ENCODE data around the gene MYRIP. TPM values are rescaled to one million over a fixed set of nuclear protein-coding genes. Genes with fewer than 3 reads are reported as not detected.

Gene MYRIP
- total and polyA plus RNA-seq, 10 of the 15 experiments (the other 5 are each of a cell fraction or from before 2014, with no cell fraction given), result 0.03 to 0.08 (median 0.04) TPM; not detected in 6

Small RNA genes within 50 kb of the gene (small RNA-seq; reads per million reads assigned to genes)
- not detected for gene RF00264
- gene RN7SL411P, result not detected
- gene RNU4-56P, result not detected

Measured in GM12878 (cell line).